ENCODE data around the gene VPS13D.

Gene VPS13D

GRCh38 chr1:12424793-12425192, 195.0 kb downstream of the VPS13D start:
- no peak for DNase-seq (ENCODE audit: low read depth, low spot score)

- no peak for DNase-seq (ENCODE audit: low read depth, low spot score)
These were observed 196.2 kb downstream of the VPS13D start for GRCh38 chr1:12426030-12426429.

- no peak for DNase-seq (ENCODE audit: low read depth, low spot score)
These were observed 198.5 kb downstream of the VPS13D start for GRCh38 chr1:12428334-12428733.

- DNase-seq (ENCODE audit: low read depth, low spot score) = no peak
These were observed 200.7 kb downstream of the VPS13D start for GRCh38 chr1:12430525-12430924.

GRCh38 chr1:12432897-12433296, 203.1 kb downstream of the VPS13D start:
- DNase-seq (ENCODE audit: low read depth, low spot score) = no peak

- DNase-seq (ENCODE audit: low read depth, low spot score) = no peak
These were observed 203.7 kb downstream of the VPS13D start for GRCh38 chr1:12433323-12434053.

- no peak for DNase-seq (ENCODE audit: low read depth, low spot score)
These were observed 204.3 kb downstream of the VPS13D start for GRCh38 chr1:12434174-12434573.

- DNase-seq (ENCODE audit: low read depth, low spot score) = no peak
These were observed 204.9 kb downstream of the VPS13D start for GRCh38 chr1:12434686-12435085.

- no peak for DNase-seq (ENCODE audit: low read depth, low spot score)
These were observed 206.0 kb downstream of the VPS13D start for GRCh38 chr1:12435639-12436344.

- DNase-seq (ENCODE audit: low read depth, low spot score) = no peak
These were observed 206.5 kb downstream of the VPS13D start for GRCh38 chr1:12436345-12436658.

GRCh38 chr1:12436817-12437599, 207.2 kb downstream of the VPS13D start:
- DNase-seq (ENCODE audit: low read depth, low spot score) = no peak

- no peak for DNase-seq (ENCODE audit: low read depth, low spot score)
These were observed 207.8 kb downstream of the VPS13D start for GRCh38 chr1:12437629-12438028.

GRCh38 chr1:12438349-12438924, 208.6 kb downstream of the VPS13D start:
- DNase-seq (ENCODE audit: low read depth, low spot score) = no peak

GRCh38 chr1:12439073-12439472, 209.2 kb downstream of the VPS13D start:
- DNase-seq (ENCODE audit: low read depth, low spot score) = no peak

GRCh38 chr1:12441414-12442105, 211.7 kb downstream of the VPS13D start:
- DNase-seq (ENCODE audit: low read depth, low spot score) = no peak

- DNase-seq (ENCODE audit: low read depth, low spot score) = no peak
These were observed 212.4 kb downstream of the VPS13D start for GRCh38 chr1:12442217-12442616.

GRCh38 chr1:12443151-12443550, 213.3 kb downstream of the VPS13D start:
- DNase-seq (ENCODE audit: low read depth, low spot score) = no peak

GRCh38 chr1:12444329-12444841, 214.6 kb downstream of the VPS13D start:
- no peak for DNase-seq (ENCODE audit: low read depth, low spot score)

GRCh38 chr1:12445257-12445656, 215.4 kb downstream of the VPS13D start:
- DNase-seq (ENCODE audit: low read depth, low spot score) = no peak

GRCh38 chr1:12446593-12446992, 216.8 kb downstream of the VPS13D start:
- DNase-seq (ENCODE audit: low read depth, low spot score) = no peak

- DNase-seq (ENCODE audit: low read depth, low spot score) = no peak
These were observed 217.5 kb downstream of the VPS13D start for GRCh38 chr1:12447307-12447706.
